Gastroesophageal sphincter (tissue), 4 donors: ENCODE measurements around the gene ISG20L2. TPM values are rescaled to one million over a fixed set of nuclear protein-coding genes. Genes with fewer than 3 reads are reported as not detected.
A peak's percentile ranks its signal among the peaks of the same experiment; 100 is the strongest.

Experiments
- ATAC-seq: fragments of 150-250 bp; one replicate; pipeline ENCODE4 v1.9.1; 2016; ENCODE audit warnings: mild to moderate bottlenecking, moderate library complexity
- H3K27ac ChIP-seq, 4 donors: fragments of 200-600 bp; sonication (generic) in 3 of 4; 1 replicate in 3 of 4; 2 replicates in 1 of 4; pipeline ENCODE4 v1.5.1; 2016 to 2019
- H3K27me3 ChIP-seq: fragments of 200-600 bp; sonication (generic); one replicate; pipeline ENCODE4 v1.5.1; 2019
- H3K36me3 ChIP-seq, 2 donors: fragments of 200-600 bp; sonication (generic); one replicate each; pipeline ENCODE4 v1.5.1; 2019; ENCODE audit warnings: control low read depth in 1 of 2
- H3K4me1 ChIP-seq, 3 donors: fragments of 200-600 bp; sonication (generic); 1 replicate in 2 of 3; 2 replicates in 1 of 3; pipeline ENCODE4 v1.5.1; 2016 to 2019; ENCODE audit warnings: control low read depth in 2 of 3
- H3K4me3 ChIP-seq, 2 donors: fragments of 200-600 bp; sonication (generic); one replicate each; pipeline ENCODE4 v1.5.1; 2019; ENCODE audit warnings: mild to moderate bottlenecking in 1 of 2, moderate library complexity in 1 of 2
- H3K9me3 ChIP-seq, 3 donors: fragments of 200-600 bp; sonication (generic); one replicate each; pipeline ENCODE4 v1.5.1; 2017 to 2019; ENCODE audit warnings: control low read depth in 2 of 3
- EP300 ChIP-seq: sonication (generic); formaldehyde crosslinking; IDR thresholded peaks from one replicate; pipeline ENCODE4 v1.6.1; 2017; ENCODE audit warnings: antibody characterized with exemption, mild to moderate bottlenecking
- POLR2A ChIP-seq, 2 donors: fragments of 450-650 bp; IDR thresholded peaks; one replicate each; pipeline ENCODE4 v1.6.1; 2017; ENCODE audit warnings: antibody characterized with exemption in 2 of 2, mild to moderate bottlenecking in 2 of 2, moderate library complexity in 1 of 2
- POLR2AphosphoS5 ChIP-seq: sonication (generic); formaldehyde crosslinking; IDR thresholded peaks from one replicate; pipeline ENCODE4 v1.6.1; 2017; ENCODE audit warnings: antibody characterized with exemption
- WGBS, 2 donors: methylation state at CpG; one replicate each; pipeline ENCODE4 v1.1.5; 2018; ENCODE audit warnings: low coverage in 1 of 2; 5-methylcytosine and 5-hydroxymethylcytosine counted together
- total RNA-seq, 4 donors: library from RNA; depleted of rRNA; stranded (reverse); fragments of >200 nt; gene quantifications; one replicate each; pipeline ENCODE4 v1.1.0, GENCODE V29; 2016
- TF ChIP-seq, protein P1 (sequence below), 4 experiments: fragments of 200-600 bp in 2 of 4; fragments of 450-650 bp in 2 of 4; sonication (generic) in 1 of 4; IDR thresholded peaks; one replicate each; pipeline ENCODE4 v1.5.1; 2017 to 2019; ENCODE audit warnings: antibody characterized with exemption in 4 of 4, mild to moderate bottlenecking in 2 of 4, moderate library complexity in 2 of 4

The ISG20L2 gene
- total RNA-seq, 4 donors from 2014 or later: 14.5 to 18.4 (median 17.0) TPM

DNA sequence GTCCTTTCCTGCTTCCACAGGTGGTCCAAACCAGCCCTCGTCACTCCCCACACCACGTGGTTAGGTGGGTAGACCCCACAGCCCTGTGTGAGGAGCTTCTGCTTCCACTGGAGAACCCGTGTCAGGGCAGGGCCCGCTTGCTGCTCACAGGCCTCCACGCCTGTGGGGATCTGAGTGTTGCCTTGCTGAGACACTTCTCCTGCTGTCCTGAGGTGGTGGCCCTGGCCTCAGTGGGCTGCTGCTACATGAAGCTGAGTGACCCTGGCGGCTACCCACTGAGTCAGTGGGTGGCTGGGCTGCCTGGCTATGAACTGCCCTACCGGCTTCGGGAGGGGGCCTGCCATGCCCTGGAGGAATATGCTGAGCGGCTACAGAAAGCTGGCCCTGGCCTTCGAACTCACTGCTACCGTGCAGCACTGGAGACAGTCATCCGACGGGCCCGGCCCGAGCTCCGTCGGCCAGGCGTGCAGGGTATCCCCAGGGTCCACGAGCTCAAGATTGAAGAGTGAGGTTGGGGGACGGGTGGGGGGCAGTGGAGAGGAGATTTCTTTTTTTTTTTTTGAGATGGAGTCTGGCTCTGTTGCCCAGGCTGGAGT lies 5.5 kb upstream of the ISG20L2 start:
- TF ChIP-seq POLR2AphosphoS5 (no peak), EP300 (no peak)
- peaks cover 0 to 70% of the 10 kb centered on the region in 2 donors for H3K36me3 ChIP-seq
- ATAC-seq: no peak

DNA sequence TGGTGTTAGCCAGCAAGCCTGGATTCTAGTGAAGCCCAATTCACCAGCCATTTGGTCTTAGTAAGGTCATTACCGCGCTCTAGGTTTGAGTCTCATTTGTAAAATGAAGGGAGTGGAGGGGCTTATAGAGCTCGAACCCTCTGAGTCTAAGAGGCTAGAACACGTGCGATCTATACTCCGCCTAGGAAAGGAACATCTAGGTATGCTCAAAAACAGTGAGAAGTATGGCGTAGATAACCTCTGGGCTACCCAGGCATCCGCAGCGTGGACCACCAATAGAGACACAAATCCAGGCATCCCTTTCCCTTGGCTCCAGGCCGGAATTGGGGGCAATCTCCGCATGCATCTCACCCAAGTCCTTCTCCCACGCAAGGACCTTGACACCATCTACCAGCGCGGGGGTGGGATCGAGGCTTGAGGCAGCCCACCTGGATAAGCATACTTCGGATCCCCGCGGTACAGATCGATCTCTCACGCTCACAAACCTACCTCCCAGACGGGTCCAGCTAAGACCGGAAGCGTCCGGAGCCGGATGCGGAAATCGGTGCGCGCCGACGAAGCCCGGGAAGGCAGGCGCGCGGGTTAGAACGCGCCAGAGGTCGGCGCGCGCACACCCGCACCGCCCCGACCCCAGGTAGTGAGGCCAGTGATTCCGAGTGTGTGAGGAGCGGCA lies 504 bp downstream of the ISG20L2 start, which contains the start of gene METTL25B:
Gene METTL25B (plus strand): TSS at position 544 of the 673 bp plus-strand sequence. CDS start 636 bp downstream, outside the sequence.
- TF ChIP-seq, protein P1, sequence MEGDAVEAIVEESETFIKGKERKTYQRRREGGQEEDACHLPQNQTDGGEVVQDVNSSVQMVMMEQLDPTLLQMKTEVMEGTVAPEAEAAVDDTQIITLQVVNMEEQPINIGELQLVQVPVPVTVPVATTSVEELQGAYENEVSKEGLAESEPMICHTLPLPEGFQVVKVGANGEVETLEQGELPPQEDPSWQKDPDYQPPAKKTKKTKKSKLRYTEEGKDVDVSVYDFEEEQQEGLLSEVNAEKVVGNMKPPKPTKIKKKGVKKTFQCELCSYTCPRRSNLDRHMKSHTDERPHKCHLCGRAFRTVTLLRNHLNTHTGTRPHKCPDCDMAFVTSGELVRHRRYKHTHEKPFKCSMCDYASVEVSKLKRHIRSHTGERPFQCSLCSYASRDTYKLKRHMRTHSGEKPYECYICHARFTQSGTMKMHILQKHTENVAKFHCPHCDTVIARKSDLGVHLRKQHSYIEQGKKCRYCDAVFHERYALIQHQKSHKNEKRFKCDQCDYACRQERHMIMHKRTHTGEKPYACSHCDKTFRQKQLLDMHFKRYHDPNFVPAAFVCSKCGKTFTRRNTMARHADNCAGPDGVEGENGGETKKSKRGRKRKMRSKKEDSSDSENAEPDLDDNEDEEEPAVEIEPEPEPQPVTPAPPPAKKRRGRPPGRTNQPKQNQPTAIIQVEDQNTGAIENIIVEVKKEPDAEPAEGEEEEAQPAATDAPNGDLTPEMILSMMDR (IDR thresholded peaks at IDR 0.05): peak in 1 of 4 experiments; percentile 2
- TF ChIP-seq EP300 (no peak), POLR2A (IDR thresholded peaks at IDR 0.05) (peak; percentile 6 to 20)
- H3K36me3 ChIP-seq: peaks cover 0 to 34% of the 10 kb centered on the region in 2 donors
- peak; percentile 84 for ATAC-seq
- 0% methylated on average over 4 to 5 of the region's 46 CpGs for WGBS, 2 donors
- no peaks in the 10 kb centered on the region for H3K9me3 ChIP-seq
- H3K27ac ChIP-seq: peak within 1 kb of the TSS; percentile 98 to 99 (median 98)
- peak within 1 kb of the TSS; percentile 85 to 87 for H3K4me3 ChIP-seq
- peaks cover 15 to 59% (median 36%) of the 10 kb centered on the region in 3 donors for H3K4me1 ChIP-seq
- H3K27me3 ChIP-seq: no peaks in the 10 kb centered on the region

More for the DNA sequence above, 5.5 kb upstream of the ISG20L2 start:
- H3K4me3 ChIP-seq: no peak overlapping the region
- no peaks in the 10 kb centered on the region for H3K9me3 ChIP-seq
- no peak overlapping the region for H3K27ac ChIP-seq
- no peaks in the 10 kb centered on the region for H3K27me3 ChIP-seq
- WGBS, 2 donors: 81% methylated on average over 4 of the region's 20 CpGs; no CpG with 5 or more reads in 1 of the 2 donors
- peaks cover 0 to 16% (median 4%) of the 10 kb centered on the region in 3 donors for H3K4me1 ChIP-seq

DNA sequence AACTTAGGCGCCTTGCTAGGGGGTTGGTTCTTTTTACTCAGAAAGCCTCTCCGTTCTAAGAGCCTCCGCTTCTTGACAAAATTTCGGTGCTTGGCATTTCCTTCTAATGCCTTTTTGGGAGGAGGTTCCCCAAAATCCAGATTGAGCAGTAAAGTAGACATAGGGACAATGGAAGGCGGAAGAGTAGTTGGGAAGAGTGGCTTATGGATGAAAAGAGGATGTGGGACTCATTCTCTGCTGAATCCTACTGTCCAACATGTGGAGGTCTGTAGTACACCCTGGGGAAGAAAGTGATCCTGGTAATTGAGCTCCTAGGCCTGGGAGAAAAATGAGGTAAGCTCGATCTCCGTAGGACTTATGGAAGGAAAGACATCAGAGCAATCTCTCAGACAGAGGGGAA lies 1.1 kb downstream of the ISG20L2 start:
- Histone ChIP-seq H3K9me3 (no peaks in the 10 kb centered on the region), H3K4me1 (peaks cover 15 to 59% (median 36%) of the 10 kb centered on the region in 3 donors), H3K4me3 (peak overlapping the region; percentile 85 to 87), H3K36me3 (peaks cover 0 to 34% of the 10 kb centered on the region in 2 donors), H3K27me3 (no peaks in the 10 kb centered on the region), H3K27ac (peak overlapping the region; percentile 98 to 99 (median 98))
- no peak for TF ChIP-seq POLR2A (IDR thresholded peaks at IDR 0.05)
- TF ChIP-seq EP300: no peak
- TF ChIP-seq, protein P1 (IDR thresholded peaks at IDR 0.05): no peak
- no peak for TF ChIP-seq POLR2AphosphoS5
- WGBS, 2 donors: 13% methylated on average over 3 of the region's 7 CpGs
- no peak for ATAC-seq

DNA sequence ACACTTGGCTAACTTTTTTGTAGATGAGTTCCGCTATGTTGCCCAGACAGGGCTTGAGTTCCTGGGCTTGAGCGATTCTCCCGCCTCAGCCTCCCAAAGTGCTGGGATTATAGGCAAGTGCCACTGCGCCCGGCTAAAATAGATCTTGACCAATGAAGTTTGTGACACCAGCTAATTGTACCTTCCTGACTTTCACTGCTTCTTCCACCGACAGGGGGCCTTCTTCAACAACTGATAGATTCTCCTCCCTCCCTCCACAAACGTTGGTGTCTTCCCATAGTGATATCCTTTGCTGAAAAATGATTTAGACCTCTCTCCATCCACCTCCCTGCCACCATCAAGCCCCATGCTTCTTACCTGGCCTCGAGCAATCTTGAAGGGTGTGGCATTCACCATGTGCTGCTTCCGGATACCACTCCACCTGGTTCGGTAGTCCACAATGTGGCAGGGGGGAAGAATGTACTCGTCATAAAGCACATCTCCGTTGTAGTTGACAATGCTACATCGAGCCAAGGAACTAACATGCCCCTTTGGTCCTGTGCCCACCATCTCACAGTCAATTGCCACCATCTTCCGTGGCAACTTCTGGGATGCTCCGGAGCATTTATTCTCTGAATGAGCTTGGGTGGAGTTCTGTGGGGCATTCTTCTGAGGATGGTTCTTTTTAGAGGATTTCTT lies 1.9 kb downstream of the ISG20L2 start:
- TF ChIP-seq POLR2A (IDR thresholded peaks at IDR 0.05): no peak
- TF ChIP-seq EP300: no peak
- no peak for TF ChIP-seq POLR2AphosphoS5
- TF ChIP-seq, protein P1 (IDR thresholded peaks at IDR 0.05): peak in 3 of 4 experiments; percentile 34 to 50 (median 38)
- ATAC-seq: no peak
- H3K4me3 ChIP-seq: peak overlapping the region in 1 of 2 donors; percentile 85
- no peaks in the 10 kb centered on the region for H3K27me3 ChIP-seq
- no peaks in the 10 kb centered on the region for H3K9me3 ChIP-seq
- H3K4me1 ChIP-seq: peaks cover 15 to 59% (median 36%) of the 10 kb centered on the region in 3 donors
- H3K36me3 ChIP-seq: peaks cover 0 to 34% of the 10 kb centered on the region in 2 donors
- H3K27ac ChIP-seq: peak overlapping the region in 1 of 4 donors; percentile 98
- 25 to 50% methylated on average over 6 to 11 of the region's 15 CpGs for WGBS, 2 donors

DNA sequence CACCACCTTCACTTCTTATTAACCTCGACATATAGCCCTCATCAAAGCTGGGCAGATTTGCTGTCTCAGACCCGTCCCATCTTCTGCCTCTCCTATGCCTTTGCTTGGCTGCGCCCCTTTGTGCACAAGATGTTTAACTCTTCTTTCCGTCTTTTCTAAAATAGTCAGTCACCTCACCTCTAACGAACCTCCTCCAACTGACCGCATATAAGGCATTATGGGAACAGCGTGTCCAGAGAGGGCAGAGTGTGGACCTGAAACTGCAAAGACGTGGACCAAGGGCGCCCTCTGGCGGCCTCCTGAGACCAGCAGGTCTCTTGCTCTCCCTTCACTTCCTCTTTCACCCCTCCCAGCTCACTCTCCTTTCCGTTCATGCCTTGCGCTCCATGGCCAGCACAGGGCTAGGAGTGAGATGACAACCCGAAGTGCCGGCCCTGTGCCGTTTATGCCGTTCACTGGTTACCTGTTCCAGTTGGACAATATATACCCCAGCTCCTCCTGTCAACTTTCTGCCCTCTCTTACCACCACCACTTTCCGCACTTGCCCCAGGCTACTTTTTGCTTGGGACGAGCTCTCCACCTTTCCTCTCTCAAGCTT lies 2.8 kb downstream of the ISG20L2 start:
- Histone ChIP-seq H3K9me3 (no peaks in the 10 kb centered on the region), H3K27ac (peak overlapping the region in 2 of 4 donors; percentile 18 to 98), H3K27me3 (no peaks in the 10 kb centered on the region), H3K4me3 (peak overlapping the region in 1 of 2 donors; percentile 85), H3K36me3 (peaks cover 0 to 39% of the 10 kb centered on the region in 2 donors), H3K4me1 (peaks cover 15 to 59% (median 36%) of the 10 kb centered on the region in 3 donors)
- ATAC-seq: peak; percentile 53
- TF ChIP-seq EP300: no peak
- TF ChIP-seq, protein P1 (IDR thresholded peaks at IDR 0.05): peak; percentile 83 to 98 (median 94)
- peak; percentile 31 for TF ChIP-seq POLR2AphosphoS5
- TF ChIP-seq POLR2A (IDR thresholded peaks at IDR 0.05): no peak
- WGBS, 2 donors: 8 to 12% methylated on average over 12 to 18 of the region's 18 CpGs
